Mucosa of rectum (tissue), 2 donors: ENCODE results near the gene ZNF609.
"Not testable (repeated sequence)": the region's sequence is repeated elsewhere in the genome, so short reads cannot be mapped to it uniquely, and the experiment has no call there.

ENCODE experiments used
- H3K27ac ChIP-seq, 2 donors: one replicate each; pipeline ENCODE4 v1.7.0; 2013; ENCODE audit warnings: inconsistent platforms in 2 of 2, low read depth in 2 of 2, low read length in 2 of 2
- H3K27me3 ChIP-seq, 2 donors: one replicate each; pipeline ENCODE4 v1.7.0; 2013; ENCODE audit warnings: low read length in 2 of 2; ENCODE audit not compliant: control insufficient read depth in 2 of 2, insufficient read depth in 2 of 2
- H3K36me3 ChIP-seq, 2 donors: one replicate each; pipeline ENCODE4 v1.7.0; 2013; ENCODE audit warnings: low read length in 2 of 2; ENCODE audit not compliant: control insufficient read depth in 2 of 2, insufficient read depth in 2 of 2
- H3K4me1 ChIP-seq, 2 donors: one replicate each; pipeline ENCODE4 v1.7.0; 2013; ENCODE audit warnings: low read length in 2 of 2, mild to moderate bottlenecking in 1 of 2; ENCODE audit not compliant: control insufficient read depth in 2 of 2, insufficient read depth in 2 of 2
- H3K4me3 ChIP-seq, 2 donors: one replicate each; pipeline ENCODE4 v1.7.0; 2013; ENCODE audit warnings: low read length in 2 of 2
- H3K9ac ChIP-seq, 2 donors: one replicate each; pipeline ENCODE4 v1.7.0; 2013; ENCODE audit warnings: low read length in 2 of 2, low read depth in 1 of 2, mild to moderate bottlenecking in 1 of 2
- H3K9me3 ChIP-seq, 2 donors: one replicate each; pipeline ENCODE4 v1.7.0; 2013; ENCODE audit warnings: low read length in 2 of 2; ENCODE audit not compliant: control insufficient read depth in 2 of 2
- donor health status: healthy.
- donor health status: Normal muscosa, but diverticular disease.

The ZNF609 gene

GRCh38 chr15:64474846-64475245, 14.5 kb downstream of the ZNF609 start:
- Histone ChIP-seq H3K4me3 (no peak overlapping the region), H3K27ac (no peak overlapping the region), H3K27me3 (no peaks in the 10 kb centered on the region), H3K36me3 (no peaks in the 10 kb centered on the region), H3K9ac (no peak overlapping the region), H3K4me1 (no peaks in the 10 kb centered on the region), H3K9me3 (no peaks in the 10 kb centered on the region)

GRCh38 chr15:64476550-64476949, 16.2 kb downstream of the ZNF609 start:
- Histone ChIP-seq H3K9me3 (no peaks in the 10 kb centered on the region), H3K36me3 (no peaks in the 10 kb centered on the region), H3K9ac (no peak overlapping the region), H3K4me1 (no peaks in the 10 kb centered on the region), H3K27me3 (no peaks in the 10 kb centered on the region), H3K27ac (no peak overlapping the region), H3K4me3 (no peak overlapping the region)

- no peak overlapping the region for H3K27ac ChIP-seq
- no peaks in the 10 kb centered on the region for H3K4me1 ChIP-seq
- no peak overlapping the region for H3K4me3 ChIP-seq
- H3K36me3 ChIP-seq, result no peaks in the 10 kb centered on the region
- no peaks in the 10 kb centered on the region for H3K27me3 ChIP-seq
- H3K9ac ChIP-seq, result no peak overlapping the region
- no peaks in the 10 kb centered on the region for H3K9me3 ChIP-seq
Measured at GRCh38 chr15:64478863-64479262, 18.5 kb downstream of the ZNF609 start.

- H3K9me3 ChIP-seq, result no peaks in the 10 kb centered on the region
- H3K9ac ChIP-seq, result no peak overlapping the region
- no peaks in the 10 kb centered on the region for H3K36me3 ChIP-seq
- no peaks in the 10 kb centered on the region for H3K4me1 ChIP-seq
- no peak overlapping the region for H3K4me3 ChIP-seq
- H3K27ac ChIP-seq, result no peak overlapping the region
- no peaks in the 10 kb centered on the region for H3K27me3 ChIP-seq
Measured at GRCh38 chr15:64480891-64481290, 20.5 kb downstream of the ZNF609 start.

- Histone ChIP-seq H3K27me3 (no peaks in the 10 kb centered on the region), H3K4me1 (no peaks in the 10 kb centered on the region), H3K9ac (no peak overlapping the region), H3K4me3 (no peak overlapping the region), H3K36me3 (no peaks in the 10 kb centered on the region), H3K9me3 (no peaks in the 10 kb centered on the region), H3K27ac (no peak overlapping the region)
Measured at GRCh38 chr15:64483749-64484148, 23.4 kb downstream of the ZNF609 start.

GRCh38 chr15:64485796-64486195, 25.4 kb downstream of the ZNF609 start:
- no peak overlapping the region for H3K27ac ChIP-seq
- H3K4me1 ChIP-seq, result no peaks in the 10 kb centered on the region
- no peak overlapping the region for H3K9ac ChIP-seq

GRCh38 chr15:64490598-64491259, 30.4 kb downstream of the ZNF609 start:
- H3K9me3 ChIP-seq, result no peaks in the 10 kb centered on the region
- no peak overlapping the region for H3K4me3 ChIP-seq
- no peaks in the 10 kb centered on the region for H3K36me3 ChIP-seq
- no peaks in the 10 kb centered on the region for H3K4me1 ChIP-seq
- no peak overlapping the region for H3K27ac ChIP-seq
- no peaks in the 10 kb centered on the region for H3K27me3 ChIP-seq
- no peak overlapping the region for H3K9ac ChIP-seq

More at GRCh38 chr15:64485796-64486195, 25.4 kb downstream of the ZNF609 start:
- H3K4me3 ChIP-seq, result no peak overlapping the region
- H3K27me3 ChIP-seq, result no peaks in the 10 kb centered on the region
- no peaks in the 10 kb centered on the region for H3K9me3 ChIP-seq
- H3K36me3 ChIP-seq, result no peaks in the 10 kb centered on the region

GRCh38 chr15:64493641-64494040, 33.3 kb downstream of the ZNF609 start:
- no peak overlapping the region for H3K4me3 ChIP-seq
- no peak overlapping the region for H3K27ac ChIP-seq
- H3K9me3 ChIP-seq, result no peaks in the 10 kb centered on the region
- H3K36me3 ChIP-seq, result no peaks in the 10 kb centered on the region
- no peaks in the 10 kb centered on the region for H3K27me3 ChIP-seq
- no peaks in the 10 kb centered on the region for H3K4me1 ChIP-seq
- H3K9ac ChIP-seq, result no peak overlapping the region

GRCh38 chr15:64495968-64496367, 35.6 kb downstream of the ZNF609 start:
- not testable (repeated sequence) for H3K4me1 ChIP-seq, H3K9ac ChIP-seq, H3K4me3 ChIP-seq, H3K9me3 ChIP-seq, H3K27ac ChIP-seq, H3K27me3 ChIP-seq
- peaks cover 10 to 15% of the 10 kb centered on the region in 2 donors for H3K36me3 ChIP-seq

- H3K9me3 ChIP-seq, result no peaks in the 10 kb centered on the region
- H3K27me3 ChIP-seq, result no peaks in the 10 kb centered on the region
- peaks cover 15 to 17% of the 10 kb centered on the region in 2 donors for H3K36me3 ChIP-seq
- H3K27ac ChIP-seq, result no peak overlapping the region
- H3K4me3 ChIP-seq, result no peak overlapping the region
- peaks cover 14 to 15% of the 10 kb centered on the region in 2 donors for H3K4me1 ChIP-seq
- H3K9ac ChIP-seq, result no peak overlapping the region
Measured at GRCh38 chr15:64500695-64501395, 40.5 kb downstream of the ZNF609 start.
